Right atrium auricular region (tissue), 2 donors: ENCODE results near the gene FAM98C. TPM values are rescaled to one million over a fixed set of nuclear protein-coding genes. Genes with fewer than 3 reads are reported as not detected.

Experiments
- DNase-seq: peaks from one replicate; pipeline ENCODE4 v3.0.0-alpha.2; 2019; ENCODE audit warnings: low spot score
- H3K27ac ChIP-seq, 2 donors: fragments of 200-600 bp; sonication (generic); 1 replicate in 1 of 2; 2 replicates in 1 of 2; pipeline ENCODE4 v1.5.1; 2016 to 2019
- H3K27me3 ChIP-seq, 2 donors: fragments of 200-600 bp; sonication (generic); one replicate each; pipeline versions ENCODE4 v1.5.1 to v1.6.0; 2017 to 2019
- H3K36me3 ChIP-seq: fragments of 200-600 bp; sonication (generic); one replicate; pipeline ENCODE4 v1.5.1; 2016
- H3K4me1 ChIP-seq, 2 donors: fragments of 200-600 bp; sonication (generic); one replicate each; pipeline versions ENCODE4 v1.5.1 to v1.6.0; 2017 to 2019
- H3K4me3 ChIP-seq, 2 donors: fragments of 200-600 bp; sonication (generic); 1 replicate in 1 of 2; 2 replicates in 1 of 2; pipeline ENCODE4 v1.5.1; 2017 to 2019; ENCODE audit warnings: mild to moderate bottlenecking in 1 of 2, moderate library complexity in 1 of 2
- H3K9me3 ChIP-seq, 2 donors: fragments of 200-600 bp; sonication (generic); one replicate each; pipeline ENCODE4 v1.5.1; 2019
- CTCF ChIP-seq, 2 donors: fragments of 200-600 bp; sonication (generic); IDR thresholded peaks; one replicate each; pipeline ENCODE4 v1.5.1; 2019; ENCODE audit warnings: antibody characterized with exemption in 2 of 2
- total RNA-seq, 2 donors: library from RNA; depleted of rRNA; stranded (reverse); fragments of >200 nt; gene quantifications; one replicate each; pipeline ENCODE4 v1.1.0, GENCODE V29; 2016

FAM98C gene
- total RNA-seq, 2 donors from 2014 or later: 11.9 to 19.8 TPM

- no peaks in the 10 kb centered on the region for H3K9me3 ChIP-seq
- TF ChIP-seq CTCF (IDR thresholded peaks at IDR 0.05): no peak
- peak overlapping the region; percentile 82 to 91 for H3K4me3 ChIP-seq
- peaks cover 0 to 28% of the 10 kb centered on the region in 2 donors for H3K4me1 ChIP-seq
- H3K27me3 ChIP-seq: no peaks in the 10 kb centered on the region
- peaks cover 34% of the 10 kb centered on the region for H3K36me3 ChIP-seq
- H3K27ac ChIP-seq: peak overlapping the region; percentile 91 to 92
- DNase-seq: no peak
Measured at GRCh38 chr19:38375098-38375493, 27.8 kb upstream of the FAM98C start.

GRCh38 chr19:38375748-38376147, 27.1 kb upstream of the FAM98C start:
- Histone ChIP-seq H3K4me3 (peak overlapping the region; percentile 82 to 91), H3K27me3 (no peaks in the 10 kb centered on the region), H3K27ac (peak overlapping the region; percentile 91 to 92), H3K4me1 (peaks cover 0 to 28% of the 10 kb centered on the region in 2 donors), H3K36me3 (peaks cover 40% of the 10 kb centered on the region), H3K9me3 (no peaks in the 10 kb centered on the region)
- no peak for DNase-seq
- TF ChIP-seq CTCF (IDR thresholded peaks at IDR 0.05): no peak

GRCh38 chr19:38376576-38376975, 26.3 kb upstream of the FAM98C start:
- H3K27ac ChIP-seq: peak overlapping the region; percentile 91 to 92
- no peak overlapping the region for H3K4me3 ChIP-seq
- peaks cover 0 to 28% of the 10 kb centered on the region in 2 donors for H3K4me1 ChIP-seq
- TF ChIP-seq CTCF (IDR thresholded peaks at IDR 0.05): no peak
- no peaks in the 10 kb centered on the region for H3K9me3 ChIP-seq
- H3K27me3 ChIP-seq: no peaks in the 10 kb centered on the region
- no peak for DNase-seq
- H3K36me3 ChIP-seq: peaks cover 49% of the 10 kb centered on the region

GRCh38 chr19:38377052-38377451, 25.8 kb upstream of the FAM98C start:
- peak overlapping the region in 1 of 2 donors; percentile 92 for H3K27ac ChIP-seq
- DNase-seq: no peak
- H3K36me3 ChIP-seq: peaks cover 53% of the 10 kb centered on the region
- no peak for TF ChIP-seq CTCF (IDR thresholded peaks at IDR 0.05)
- H3K27me3 ChIP-seq: no peaks in the 10 kb centered on the region
- no peak overlapping the region for H3K4me3 ChIP-seq
- peaks cover 0 to 28% of the 10 kb centered on the region in 2 donors for H3K4me1 ChIP-seq
- H3K9me3 ChIP-seq: no peaks in the 10 kb centered on the region

- no peaks in the 10 kb centered on the region for H3K27me3 ChIP-seq
- no peak overlapping the region for H3K4me3 ChIP-seq
- DNase-seq: no peak
- H3K36me3 ChIP-seq: peaks cover 72% of the 10 kb centered on the region
- no peak overlapping the region for H3K27ac ChIP-seq
- no peak for TF ChIP-seq CTCF (IDR thresholded peaks at IDR 0.05)
- peaks cover 0 to 26% of the 10 kb centered on the region in 2 donors for H3K4me1 ChIP-seq
- no peaks in the 10 kb centered on the region for H3K9me3 ChIP-seq
Measured at GRCh38 chr19:38378866-38379265, 24.0 kb upstream of the FAM98C start.

GRCh38 chr19:38381138-38381537, 21.8 kb upstream of the FAM98C start:
- no peak overlapping the region for H3K4me3 ChIP-seq
- H3K27ac ChIP-seq: no peak overlapping the region
- H3K9me3 ChIP-seq: no peaks in the 10 kb centered on the region
- H3K36me3 ChIP-seq: peaks cover 83% of the 10 kb centered on the region
- no peaks in the 10 kb centered on the region for H3K27me3 ChIP-seq
- TF ChIP-seq CTCF (IDR thresholded peaks at IDR 0.05): no peak
- no peak for DNase-seq
- peaks cover 0 to 17% of the 10 kb centered on the region in 2 donors for H3K4me1 ChIP-seq
